H9 (cell line): ENCODE data around the gene AP4M1. TPM values are rescaled to one million over a fixed set of nuclear protein-coding genes. Genes with fewer than 3 reads are reported as not detected.

Experiments used
- DNase-seq: peaks from one replicate; pipeline ENCODE4 v3.0.0-alpha.2; 2017
- H2AFZ ChIP-seq: one replicate; pipeline ENCODE4 v1.6.1; 2013; ENCODE audit warnings: mild to moderate bottlenecking, low read length, control low read depth, moderate library complexity
- H2AK5ac ChIP-seq: 2 replicates; pipeline ENCODE4 v1.6.1; 2013; ENCODE audit warnings: low read length, control low read depth, mixed read lengths; ENCODE audit not compliant: insufficient read length
- H2BK120ac ChIP-seq: one replicate; pipeline ENCODE4 v1.6.1; 2013; ENCODE audit warnings: low read depth, mild to moderate bottlenecking, low read length, control low read depth, inconsistent platforms; ENCODE audit not compliant: poor library complexity, severe bottlenecking
- H2BK12ac ChIP-seq: 2 replicates; pipeline ENCODE4 v1.6.1; 2013; ENCODE audit warnings: low read length, control low read depth, mixed read lengths, low read depth; ENCODE audit not compliant: insufficient read length
- H2BK15ac ChIP-seq: 2 replicates; pipeline ENCODE4 v1.6.1; 2013; ENCODE audit warnings: low read depth, low read length, control low read depth
- H2BK20ac ChIP-seq: one replicate; pipeline ENCODE4 v1.6.1; 2013; ENCODE audit warnings: low read depth, mild to moderate bottlenecking, low read length, control low read depth, inconsistent platforms; ENCODE audit not compliant: poor library complexity, severe bottlenecking
- H2BK5ac ChIP-seq: 2 replicates; pipeline ENCODE4 v1.6.1; 2013; ENCODE audit warnings: low read length, control low read depth, mixed read lengths; ENCODE audit not compliant: insufficient read length
- H3K14ac ChIP-seq: 2 replicates; pipeline ENCODE4 v1.6.1; 2013; ENCODE audit warnings: low read length, control low read depth; ENCODE audit not compliant: insufficient read depth
- H3K18ac ChIP-seq: 2 replicates; pipeline ENCODE4 v1.6.1; 2013; ENCODE audit warnings: low read depth, mild to moderate bottlenecking, mixed read lengths, low read length, control low read depth; ENCODE audit not compliant: insufficient read length
- H3K23ac ChIP-seq: 2 replicates; pipeline ENCODE4 v1.6.1; 2013; ENCODE audit warnings: low read length, control low read depth, mixed read lengths, low read depth; ENCODE audit not compliant: insufficient read length
- H3K23me2 ChIP-seq: 2 replicates; pipeline ENCODE4 v1.6.1; 2013; ENCODE audit warnings: low read depth, mild to moderate bottlenecking, mixed read lengths, low read length, control low read depth; ENCODE audit not compliant: insufficient read length, poor library complexity, severe bottlenecking
- H3K27ac ChIP-seq: 2 replicates; pipeline ENCODE4 v1.5.1; 2013; ENCODE audit warnings: low read length, control low read depth, mixed read lengths, low read depth; ENCODE audit not compliant: insufficient read length
- H3K27me3 ChIP-seq: 2 replicates; pipeline ENCODE4 v1.6.1; 2013; ENCODE audit warnings: low read length, control low read depth, inconsistent platforms; ENCODE audit not compliant: insufficient read depth
- H3K4ac ChIP-seq: 2 replicates; pipeline ENCODE4 v1.6.1; 2013; ENCODE audit warnings: low read depth, mild to moderate bottlenecking, control low read depth, inconsistent platforms, low read length, moderate library complexity
- H3K4me1 ChIP-seq: 2 replicates; pipeline ENCODE4 v1.6.1; 2013; ENCODE audit warnings: low read length, control low read depth, inconsistent platforms; ENCODE audit not compliant: insufficient read depth
- H3K4me2 ChIP-seq: 2 replicates; pipeline ENCODE4 v1.6.1; 2013; ENCODE audit warnings: low read length, control low read depth, mixed read lengths; ENCODE audit not compliant: insufficient read length, insufficient read depth
- H3K56ac ChIP-seq: 2 replicates; pipeline ENCODE4 v1.6.1; 2013; ENCODE audit warnings: low read depth, mild to moderate bottlenecking, mixed read lengths, low read length, control low read depth; ENCODE audit not compliant: insufficient read length
- H3K79me1 ChIP-seq: 2 replicates; pipeline ENCODE4 v1.6.1; 2013; ENCODE audit warnings: low read depth, mild to moderate bottlenecking, moderate library complexity, low read length, control low read depth, inconsistent platforms; ENCODE audit not compliant: insufficient read depth, poor library complexity, severe bottlenecking
- H3K79me2 ChIP-seq: 2 replicates; pipeline ENCODE4 v1.6.1; 2013; ENCODE audit warnings: low read length, control low read depth, inconsistent platforms; ENCODE audit not compliant: insufficient read depth
- H3K9ac ChIP-seq: 2 replicates; pipeline ENCODE4 v1.6.1; 2013; ENCODE audit warnings: low read length, control low read depth, mixed read lengths; ENCODE audit not compliant: insufficient read length; ENCODE audit errors: extremely low read depth
- H3K9me3 ChIP-seq: one replicate; pipeline ENCODE4 v1.6.1; 2013; ENCODE audit warnings: low read depth, low read length, inconsistent platforms; ENCODE audit not compliant: control insufficient read depth
- H3T11ph ChIP-seq: one replicate; pipeline ENCODE4 v1.6.1; 2013; ENCODE audit warnings: mild to moderate bottlenecking, low read length, control low read depth, inconsistent platforms
- H4K20me1 ChIP-seq: one replicate; pipeline ENCODE4 v1.6.1; 2013; ENCODE audit not compliant: control insufficient read depth, insufficient read length, insufficient read depth
- H4K5ac ChIP-seq: 2 replicates; pipeline ENCODE4 v1.6.1; 2013; ENCODE audit warnings: low read depth, mild to moderate bottlenecking, mixed read lengths, low read length, control low read depth; ENCODE audit not compliant: insufficient read length
- H4K8ac ChIP-seq: replicated peaks from 2 replicates; pipeline ENCODE4 v1.6.1; 2013; ENCODE audit warnings: low read length, control low read depth, mixed read lengths, low read depth; ENCODE audit not compliant: insufficient read length
- H4K91ac ChIP-seq: 2 replicates; pipeline ENCODE4 v1.6.1; 2013; ENCODE audit warnings: low read depth, mild to moderate bottlenecking, moderate library complexity, mixed read lengths, low read length, control low read depth; ENCODE audit not compliant: insufficient read length
- H3K27ac Mint-ChIP-seq, 3 experiments: 2 replicates in 2 of 3; 3 replicates in 1 of 3; pipeline ENCODE4 v1.8.0; 2020 to 2021; ENCODE audit warnings: mixed read lengths in 3 of 3, mild to moderate bottlenecking in 1 of 3, moderate library complexity in 1 of 3
- H3K27me3 Mint-ChIP-seq: 2 replicates; pipeline ENCODE4 v1.8.0; 2021; ENCODE audit warnings: low read depth, mild to moderate bottlenecking, moderate library complexity, mixed read lengths
- H3K36me3 Mint-ChIP-seq, 3 experiments: 2 replicates in 2 of 3; 3 replicates in 1 of 3; pipeline ENCODE4 v1.8.0; 2020 to 2021; ENCODE audit warnings: low read depth in 3 of 3, mixed read lengths in 3 of 3; ENCODE audit not compliant: insufficient read depth in 1 of 3
- H3K4me1 Mint-ChIP-seq, 2 experiments: 2 replicates each; pipeline ENCODE4 v1.8.0; 2020; ENCODE audit warnings: mixed read lengths in 2 of 2
- H3K4me3 Mint-ChIP-seq, 2 experiments: 2 replicates in 1 of 2; 3 replicates in 1 of 2; pipeline ENCODE4 v1.8.0; 2020 to 2021; ENCODE audit warnings: mild to moderate bottlenecking in 2 of 2, mixed read lengths in 2 of 2, moderate library complexity in 1 of 2
- H3K9me3 Mint-ChIP-seq, 2 experiments: 2 replicates in 1 of 2; 3 replicates in 1 of 2; pipeline ENCODE4 v1.8.0; 2020; ENCODE audit warnings: mild to moderate bottlenecking in 2 of 2, mixed read lengths in 2 of 2, moderate library complexity in 1 of 2
- CTCF ChIP-seq: fragments of 200-600 bp; sonication (generic); conservative IDR thresholded peaks from 3 replicates; pipeline ENCODE4 v1.8.0; 2021; ENCODE audit warnings: antibody characterized with exemption, mild to moderate bottlenecking
- total RNA-seq: library from RNA; stranded (reverse); gene quantifications from 2 replicates; pipeline ENCODE4 v1.2.1, GENCODE V29; 2021

AP4M1 gene
- total RNA-seq, 1 experiment from 2014 or later: 18.8 TPM

GRCh38 chr7:100152404-100152803 lies 51.0 kb downstream of the AP4M1 start:
- Histone ChIP-seq H3K4me1 (no peaks in the 10 kb centered on the region; the same call in 1 of the 2 replicates), H2BK120ac (no peak overlapping the region), H2BK5ac (no peak overlapping the region), H2BK20ac (no peak overlapping the region), H2BK15ac (no peak overlapping the region), H3K23me2 (peaks cover 6% of the 10 kb centered on the region), H2AK5ac (no peak overlapping the region), H2BK12ac (no peak overlapping the region), H4K91ac (no peak overlapping the region), H4K8ac (no peak overlapping the region), H3K9me3 (no peaks in the 10 kb centered on the region), H3K23ac (no peak overlapping the region), H3K4me2 (no peak overlapping the region), H3K4ac (no peak overlapping the region), H2AFZ (no peak overlapping the region), H3K18ac (no peak overlapping the region), H3K14ac (no peak overlapping the region), H3K27me3 (no peaks in the 10 kb centered on the region), H4K5ac (no peak overlapping the region), H3K9ac (no peak overlapping the region), H3K27ac (no peak overlapping the region), H3K79me1 (peaks cover 1% of the 10 kb centered on the region), H3T11ph (no peak overlapping the region), H3K56ac (no peak overlapping the region), H3K79me2 (no peaks in the 10 kb centered on the region), H4K20me1 (peaks cover 2% of the 10 kb centered on the region)
- Mint-ChIP-seq H3K27ac (peak overlapping the region in 2 of 3 experiments; percentile 19 to 26; a peak in 2 of 7 replicates), H3K4me3 (no peak overlapping the region; a peak in 1 of 5 replicates), H3K36me3 (peaks cover 26 to 63% (median 60%) of the 10 kb centered on the region in 3 experiments), H3K9me3 (no peaks in the 10 kb centered on the region), H3K4me1 (peaks cover 21 to 33% of the 10 kb centered on the region in 2 experiments), H3K27me3 (no peaks in the 10 kb centered on the region; the same call in 1 of the 2 replicates)
- no peak for DNase-seq
- no peak for TF ChIP-seq CTCF
